Spinal cord (tissue), 10 donors: ENCODE results near the gene DRG1. TPM values are rescaled to one million over a fixed set of nuclear protein-coding genes. Genes with fewer than 3 reads are reported as not detected.
"Not testable (repeated sequence)": the region's sequence is repeated elsewhere in the genome, so short reads cannot be mapped to it uniquely, and the experiment has no call there.

Experiments
- DNase-seq, 6 donors: peaks; one replicate each; pipeline versions ENCODE4 v3.0.0 to v3.0.0-alpha.2; 2013 to 2015; ENCODE audit warnings: low spot score in 6 of 6, low read depth in 4 of 6
- H3K27ac ChIP-seq: one replicate; pipeline ENCODE4 v1.5.1; 2013; ENCODE audit warnings: low read depth, low read length, control low read depth
- H3K27me3 ChIP-seq: one replicate; pipeline ENCODE4 v1.6.1; 2013; ENCODE audit warnings: low read length; ENCODE audit not compliant: control insufficient read depth, insufficient read depth
- H3K36me3 ChIP-seq: one replicate; pipeline ENCODE4 v1.6.1; 2013; ENCODE audit warnings: low read length; ENCODE audit not compliant: control insufficient read depth, insufficient read depth
- H3K4me1 ChIP-seq: one replicate; pipeline ENCODE4 v1.6.1; 2013; ENCODE audit warnings: low read length; ENCODE audit not compliant: control insufficient read depth, insufficient read depth
- H3K4me3 ChIP-seq: one replicate; pipeline ENCODE4 v1.5.1; 2013; ENCODE audit warnings: low read depth, low read length, control low read depth
- H3K9me3 ChIP-seq: one replicate; pipeline ENCODE4 v1.6.1; 2013; ENCODE audit warnings: low read length; ENCODE audit not compliant: control insufficient read depth, insufficient read depth
- WGBS: methylation state at CpG from one replicate; pipeline ENCODE4 v1.1.5; 2013; ENCODE audit warnings: missing lambda C conversion rate; ENCODE audit not compliant: insufficient coverage; 5-methylcytosine and 5-hydroxymethylcytosine counted together
- polyA plus RNA-seq, 2 donors: library from polyadenylated mRNA; unstranded; fragments of 120-200 nt; gene quantifications; one replicate each; pipeline ENCODE4 v1.2.1, GENCODE V29; 2013; ENCODE audit not compliant: insufficient read length in 2 of 2
- total RNA-seq, 2 donors: library from RNA; depleted of rRNA in 1 of 2; stranded (reverse); fragments of 120-200 nt in 1 of 2; fragments of >200 nt in 1 of 2; gene quantifications; one replicate each; pipeline versions ENCODE4 v1.2.3 to v1.2.4, GENCODE V29; 2013 to 2014
- donor health status: healthy.

DRG1 gene
- total and polyA plus RNA-seq, 4 donors, result 62.6 to 81.5 (median 66.5) TPM

- Histone ChIP-seq H3K4me1 (no peaks in the 10 kb centered on the region), H3K9me3 (no peaks in the 10 kb centered on the region), H3K36me3 (no peaks in the 10 kb centered on the region), H3K4me3 (no peak overlapping the region), H3K27me3 (no peaks in the 10 kb centered on the region), H3K27ac (no peak overlapping the region)
- no peak for DNase-seq
- WGBS, result 91% methylated on average over 2 of the region's 3 CpGs
Measured at GRCh38 chr22:31378123-31378522, 21.3 kb upstream of the DRG1 start.

- not testable (repeated sequence) for H3K4me3 ChIP-seq, H3K36me3 ChIP-seq, DNase-seq, H3K27ac ChIP-seq, H3K9me3 ChIP-seq, H3K27me3 ChIP-seq, H3K4me1 ChIP-seq
- 100% methylated on average over 2 of the region's 6 CpGs for WGBS
Measured at GRCh38 chr22:31378651-31379050, 20.8 kb upstream of the DRG1 start.

GRCh38 chr22:31393893-31394292 is 5.5 kb upstream of the DRG1 start:
- DNase-seq, result no peak
- no peaks in the 10 kb centered on the region for H3K4me1 ChIP-seq
- H3K4me3 ChIP-seq, result no peak overlapping the region
- no peaks in the 10 kb centered on the region for H3K9me3 ChIP-seq
- H3K27ac ChIP-seq, result no peak overlapping the region
- no peaks in the 10 kb centered on the region for H3K36me3 ChIP-seq
- no peaks in the 10 kb centered on the region for H3K27me3 ChIP-seq
- 100% methylated on average over 1 of the region's 2 CpGs for WGBS

GRCh38 chr22:31394326-31394725 is 5.1 kb upstream of the DRG1 start:
- H3K4me1 ChIP-seq, result no peaks in the 10 kb centered on the region
- no peak for DNase-seq
- WGBS, result 63% methylated on average over 1 of the region's 3 CpGs
- no peaks in the 10 kb centered on the region for H3K36me3 ChIP-seq
- no peaks in the 10 kb centered on the region for H3K27me3 ChIP-seq
- no peak overlapping the region for H3K27ac ChIP-seq
- H3K4me3 ChIP-seq, result no peak overlapping the region
- H3K9me3 ChIP-seq, result no peaks in the 10 kb centered on the region

- DNase-seq, result peak in 1 of 6 donors; percentile 1
- peaks cover 18% of the 10 kb centered on the region for H3K36me3 ChIP-seq
- peaks cover 6% of the 10 kb centered on the region for H3K4me1 ChIP-seq
- WGBS, result no CpG with 5 or more reads among the region's 5 CpGs
- no peaks in the 10 kb centered on the region for H3K9me3 ChIP-seq
- no peak overlapping the region for H3K4me3 ChIP-seq
- no peaks in the 10 kb centered on the region for H3K27me3 ChIP-seq
- H3K27ac ChIP-seq, result no peak overlapping the region
Measured at GRCh38 chr22:31398231-31398630, 1.2 kb upstream of the DRG1 start.

- Histone ChIP-seq H3K27me3 (no peaks in the 10 kb centered on the region), H3K4me1 (peaks cover 6% of the 10 kb centered on the region), H3K36me3 (peaks cover 31% of the 10 kb centered on the region), H3K27ac (peak overlapping the region; percentile 89), H3K9me3 (no peaks in the 10 kb centered on the region), H3K4me3 (peak overlapping the region; percentile 97)
- peak in 2 of 6 donors; percentile 1 to 4 for DNase-seq
- WGBS, result 2% methylated on average over 9 of the region's 11 CpGs
Measured at GRCh38 chr22:31400023-31400397, 606 bp downstream of the DRG1 start.

- peaks cover 48% of the 10 kb centered on the region for H3K36me3 ChIP-seq
- not testable (repeated sequence) for H3K4me3 ChIP-seq, H3K4me1 ChIP-seq, DNase-seq, H3K9me3 ChIP-seq, H3K27me3 ChIP-seq, H3K27ac ChIP-seq
- no CpG with 5 or more reads among the region's 2 CpGs for WGBS
Measured at GRCh38 chr22:31402350-31402749, 2.9 kb downstream of the DRG1 start.

- H3K9me3 ChIP-seq, result no peaks in the 10 kb centered on the region
- no peak for DNase-seq
- peaks cover 62% of the 10 kb centered on the region for H3K36me3 ChIP-seq
- no CpG with 5 or more reads among the region's 9 CpGs for WGBS
- H3K4me1 ChIP-seq, result no peaks in the 10 kb centered on the region
- no peak overlapping the region for H3K27ac ChIP-seq
- no peaks in the 10 kb centered on the region for H3K27me3 ChIP-seq
- no peak overlapping the region for H3K4me3 ChIP-seq
Measured at GRCh38 chr22:31425331-31426050, 26.1 kb downstream of the DRG1 start.

GRCh38 chr22:31431950-31432349 is 32.5 kb downstream of the DRG1 start:
- no peaks in the 10 kb centered on the region for H3K4me1 ChIP-seq
- WGBS, result 86% methylated on average over 1 of the region's 5 CpGs
- no peak overlapping the region for H3K27ac ChIP-seq
- H3K4me3 ChIP-seq, result no peak overlapping the region
- H3K36me3 ChIP-seq, result peaks cover 76% of the 10 kb centered on the region
- no peaks in the 10 kb centered on the region for H3K9me3 ChIP-seq
- no peaks in the 10 kb centered on the region for H3K27me3 ChIP-seq
- no peak for DNase-seq

- no peaks in the 10 kb centered on the region for H3K4me1 ChIP-seq
- no peaks in the 10 kb centered on the region for H3K9me3 ChIP-seq
- WGBS, result 94% methylated on average over 3 of the region's 3 CpGs
- H3K27me3 ChIP-seq, result no peaks in the 10 kb centered on the region
- no peak overlapping the region for H3K27ac ChIP-seq
- no peak overlapping the region for H3K4me3 ChIP-seq
- peak in 1 of 6 donors; percentile 38 for DNase-seq
- H3K36me3 ChIP-seq, result peaks cover 69% of the 10 kb centered on the region
Measured at GRCh38 chr22:31436132-31436531, 36.7 kb downstream of the DRG1 start.
